ENCODE results near the gene KIF5A.
A peak's percentile ranks its signal among the peaks of the same experiment; 100 is the strongest.

KIF5A gene

DNA sequence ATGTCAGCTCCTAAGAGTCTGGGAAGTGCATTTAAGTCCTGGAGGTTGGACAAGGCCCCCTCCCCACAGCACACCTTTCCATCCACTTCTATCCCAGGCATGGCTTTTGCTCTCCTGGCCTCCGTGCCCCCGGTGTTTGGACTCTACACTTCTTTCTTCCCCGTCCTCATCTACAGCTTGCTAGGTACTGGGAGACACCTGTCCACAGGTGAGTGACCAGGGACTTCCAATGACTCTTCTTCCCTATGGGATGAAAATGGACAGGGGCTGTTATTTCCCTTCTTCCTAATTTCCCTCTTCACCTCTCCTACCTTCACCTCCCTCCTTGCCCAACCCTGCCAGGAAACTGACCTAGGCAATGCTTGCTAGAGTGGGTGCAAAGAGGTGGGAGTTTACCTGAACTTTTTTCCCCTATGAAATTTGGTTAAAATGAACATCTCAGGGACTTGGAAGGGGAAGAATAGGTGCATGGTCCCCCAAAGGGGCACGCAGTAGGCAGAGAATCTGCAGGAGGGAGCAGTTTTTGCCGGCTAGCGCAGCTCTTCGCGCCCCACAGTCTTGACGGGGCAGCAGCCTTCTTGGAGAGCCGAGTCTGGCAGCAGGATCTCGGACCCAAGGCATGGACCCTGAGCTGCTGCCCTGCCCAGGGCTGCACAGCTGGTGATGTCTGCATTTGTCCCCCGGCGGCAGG, 70.5 kb downstream of the KIF5A start:
- Histone ChIP-seq H3K36me3 (ENCODE audit: control insufficient read depth, insufficient read depth, low read length, severe bottlenecking) (no peaks in the 10 kb centered on the region), H3K27me3 (replicated peaks; ENCODE audit: control insufficient read depth, insufficient read depth, low read length) (peaks cover 68% of the 10 kb centered on the region), H3K9ac (ENCODE audit: low read length) (no peak overlapping the region), H3K9me3 (ENCODE audit: control insufficient read depth, low read length) (no peaks in the 10 kb centered on the region), H3K4me1 (ENCODE audit: control insufficient read depth, insufficient read depth, low read length) (peaks cover 9% of the 10 kb centered on the region), H3K4me3 (ENCODE audit: low read length) (no peak overlapping the region)
- DNase-seq (ENCODE audit: low read depth), result no peak

GRCh38 chr12:57620936-57621496, 71.2 kb downstream of the KIF5A start:
- Histone ChIP-seq H3K9me3 (ENCODE audit: control insufficient read depth, low read length) (no peaks in the 10 kb centered on the region), H3K4me1 (ENCODE audit: control insufficient read depth, insufficient read depth, low read length) (peaks cover 9% of the 10 kb centered on the region), H3K27me3 (replicated peaks; ENCODE audit: control insufficient read depth, insufficient read depth, low read length) (peaks cover 73% of the 10 kb centered on the region), H3K36me3 (ENCODE audit: control insufficient read depth, insufficient read depth, low read length, severe bottlenecking) (no peaks in the 10 kb centered on the region), H3K9ac (ENCODE audit: low read length) (no peak overlapping the region), H3K4me3 (ENCODE audit: low read length) (peak overlapping the region; percentile 66)
- no peak for DNase-seq (ENCODE audit: low read depth)

- Histone ChIP-seq H3K4me3 (ENCODE audit: low read length) (peak overlapping the region; percentile 66), H3K36me3 (ENCODE audit: control insufficient read depth, insufficient read depth, low read length, severe bottlenecking) (no peaks in the 10 kb centered on the region)
These were observed 71.9 kb downstream of the KIF5A start for GRCh38 chr12:57621497-57622292.

GRCh38 chr12:57622293-57623245, 72.7 kb downstream of the KIF5A start:
- Histone ChIP-seq H3K9me3 (ENCODE audit: control insufficient read depth, low read length) (no peaks in the 10 kb centered on the region), H3K9ac (ENCODE audit: low read length) (no peak overlapping the region), H3K4me1 (ENCODE audit: control insufficient read depth, insufficient read depth, low read length) (peaks cover 6% of the 10 kb centered on the region), H3K4me3 (ENCODE audit: low read length) (no peak overlapping the region), H3K27me3 (replicated peaks; ENCODE audit: control insufficient read depth, insufficient read depth, low read length) (peaks cover 80% of the 10 kb centered on the region), H3K36me3 (ENCODE audit: control insufficient read depth, insufficient read depth, low read length, severe bottlenecking) (no peaks in the 10 kb centered on the region)
- no peak for DNase-seq (ENCODE audit: low read depth)

More at GRCh38 chr12:57621497-57622292, 71.9 kb downstream of the KIF5A start:
- Histone ChIP-seq H3K9me3 (ENCODE audit: control insufficient read depth, low read length) (no peaks in the 10 kb centered on the region), H3K27me3 (replicated peaks; ENCODE audit: control insufficient read depth, insufficient read depth, low read length) (peaks cover 76% of the 10 kb centered on the region), H3K4me1 (ENCODE audit: control insufficient read depth, insufficient read depth, low read length) (peaks cover 6% of the 10 kb centered on the region), H3K9ac (ENCODE audit: low read length) (no peak overlapping the region)
- DNase-seq (ENCODE audit: low read depth), result peak; percentile 81

DNA sequence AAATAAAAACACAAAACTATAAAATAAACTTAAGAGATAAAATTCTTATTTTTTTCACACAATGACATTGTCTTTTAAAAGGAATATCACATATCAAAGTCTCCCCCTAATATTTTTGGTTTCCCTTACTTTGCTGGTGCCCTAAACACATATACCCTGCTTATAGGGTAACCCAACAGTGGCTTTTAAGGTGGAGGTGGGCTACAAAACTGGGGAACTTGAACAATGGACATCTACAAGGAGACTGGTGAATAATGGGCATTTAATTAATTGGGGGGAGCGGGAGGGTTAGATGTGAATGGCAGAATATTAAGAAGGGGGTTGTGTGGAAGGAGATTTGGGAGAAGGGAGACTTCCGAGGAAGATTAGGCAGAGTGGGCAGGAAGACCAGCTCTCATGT, 73.5 kb downstream of the KIF5A start:
- H3K9me3 ChIP-seq (ENCODE audit: control insufficient read depth, low read length), result no peaks in the 10 kb centered on the region
- H3K4me1 ChIP-seq (ENCODE audit: control insufficient read depth, insufficient read depth, low read length), result peaks cover 6% of the 10 kb centered on the region
- no peak for DNase-seq (ENCODE audit: low read depth)
- H3K27me3 ChIP-seq (replicated peaks; ENCODE audit: control insufficient read depth, insufficient read depth, low read length), result peaks cover 86% of the 10 kb centered on the region
- no peaks in the 10 kb centered on the region for H3K36me3 ChIP-seq (ENCODE audit: control insufficient read depth, insufficient read depth, low read length, severe bottlenecking)
- no peak overlapping the region for H3K9ac ChIP-seq (ENCODE audit: low read length)
- H3K4me3 ChIP-seq (ENCODE audit: low read length), result no peak overlapping the region

GRCh38 chr12:57623811-57624390, 74.1 kb downstream of the KIF5A start:
- Histone ChIP-seq H3K27me3 (replicated peaks; ENCODE audit: control insufficient read depth, insufficient read depth, low read length) (peaks cover 91% of the 10 kb centered on the region), H3K9me3 (ENCODE audit: control insufficient read depth, low read length) (no peaks in the 10 kb centered on the region), H3K36me3 (ENCODE audit: control insufficient read depth, insufficient read depth, low read length, severe bottlenecking) (no peaks in the 10 kb centered on the region), H3K9ac (ENCODE audit: low read length) (no peak overlapping the region), H3K4me3 (ENCODE audit: low read length) (no peak overlapping the region), H3K4me1 (ENCODE audit: control insufficient read depth, insufficient read depth, low read length) (peaks cover 6% of the 10 kb centered on the region)
- DNase-seq (ENCODE audit: low read depth), result no peak

DNA sequence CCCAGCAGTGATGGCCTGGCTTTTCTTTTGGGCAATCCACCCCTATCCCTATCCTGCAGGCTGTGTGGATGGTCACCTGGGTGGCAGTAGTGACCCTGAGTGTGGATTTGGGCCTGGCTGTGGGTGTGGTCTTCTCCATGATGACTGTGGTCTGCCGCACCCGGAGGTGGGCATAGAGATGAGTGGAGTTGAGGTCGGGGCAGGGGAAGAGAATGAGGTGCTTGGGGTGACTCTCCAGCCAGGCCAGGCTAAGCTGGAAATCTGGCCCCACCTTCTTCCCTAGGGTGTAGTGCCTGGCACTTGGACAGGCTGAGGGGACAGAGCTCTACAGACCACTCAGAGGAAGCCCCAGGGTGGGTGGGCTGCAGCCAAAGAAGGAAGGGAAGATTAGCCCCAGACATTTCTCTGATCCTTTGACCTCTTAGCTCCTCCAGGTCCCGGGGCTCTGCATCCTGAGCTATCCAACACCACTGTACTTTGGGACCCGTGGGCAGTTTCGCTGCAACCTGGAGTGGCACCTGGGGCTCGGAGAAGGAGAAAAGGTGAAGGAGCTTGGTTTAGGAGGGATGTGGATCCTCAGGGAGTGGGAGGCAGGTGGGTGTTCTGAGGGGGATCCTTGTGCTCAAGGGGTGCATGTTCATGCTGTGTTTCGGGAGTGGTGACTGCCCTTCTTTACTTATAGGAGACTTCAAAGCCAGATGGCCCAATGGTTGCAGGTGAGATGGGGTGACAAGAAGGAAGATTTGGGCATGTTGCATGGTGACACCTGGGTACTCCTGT, 74.8 kb downstream of the KIF5A start:
- DNase-seq (ENCODE audit: low read depth), result no peak
- H3K9ac ChIP-seq (ENCODE audit: low read length), result no peak overlapping the region
- H3K4me3 ChIP-seq (ENCODE audit: low read length), result no peak overlapping the region
- no peaks in the 10 kb centered on the region for H3K9me3 ChIP-seq (ENCODE audit: control insufficient read depth, low read length)
- no peaks in the 10 kb centered on the region for H3K36me3 ChIP-seq (ENCODE audit: control insufficient read depth, insufficient read depth, low read length, severe bottlenecking)
- H3K27me3 ChIP-seq (replicated peaks; ENCODE audit: control insufficient read depth, insufficient read depth, low read length), result peaks cover 87% of the 10 kb centered on the region
- H3K4me1 ChIP-seq (ENCODE audit: control insufficient read depth, insufficient read depth, low read length), result peaks cover 6% of the 10 kb centered on the region

- no peaks in the 10 kb centered on the region for H3K9me3 ChIP-seq (ENCODE audit: control insufficient read depth, low read length)
- no peak overlapping the region for H3K4me3 ChIP-seq (ENCODE audit: low read length)
- no peak for DNase-seq (ENCODE audit: low read depth)
- peaks cover 85% of the 10 kb centered on the region for H3K27me3 ChIP-seq (replicated peaks; ENCODE audit: control insufficient read depth, insufficient read depth, low read length)
- H3K4me1 ChIP-seq (ENCODE audit: control insufficient read depth, insufficient read depth, low read length), result peaks cover 6% of the 10 kb centered on the region
- no peaks in the 10 kb centered on the region for H3K36me3 ChIP-seq (ENCODE audit: control insufficient read depth, insufficient read depth, low read length, severe bottlenecking)
- no peak overlapping the region for H3K9ac ChIP-seq (ENCODE audit: low read length)
These were observed 75.6 kb downstream of the KIF5A start for GRCh38 chr12:57625261-57626032.

DNA sequence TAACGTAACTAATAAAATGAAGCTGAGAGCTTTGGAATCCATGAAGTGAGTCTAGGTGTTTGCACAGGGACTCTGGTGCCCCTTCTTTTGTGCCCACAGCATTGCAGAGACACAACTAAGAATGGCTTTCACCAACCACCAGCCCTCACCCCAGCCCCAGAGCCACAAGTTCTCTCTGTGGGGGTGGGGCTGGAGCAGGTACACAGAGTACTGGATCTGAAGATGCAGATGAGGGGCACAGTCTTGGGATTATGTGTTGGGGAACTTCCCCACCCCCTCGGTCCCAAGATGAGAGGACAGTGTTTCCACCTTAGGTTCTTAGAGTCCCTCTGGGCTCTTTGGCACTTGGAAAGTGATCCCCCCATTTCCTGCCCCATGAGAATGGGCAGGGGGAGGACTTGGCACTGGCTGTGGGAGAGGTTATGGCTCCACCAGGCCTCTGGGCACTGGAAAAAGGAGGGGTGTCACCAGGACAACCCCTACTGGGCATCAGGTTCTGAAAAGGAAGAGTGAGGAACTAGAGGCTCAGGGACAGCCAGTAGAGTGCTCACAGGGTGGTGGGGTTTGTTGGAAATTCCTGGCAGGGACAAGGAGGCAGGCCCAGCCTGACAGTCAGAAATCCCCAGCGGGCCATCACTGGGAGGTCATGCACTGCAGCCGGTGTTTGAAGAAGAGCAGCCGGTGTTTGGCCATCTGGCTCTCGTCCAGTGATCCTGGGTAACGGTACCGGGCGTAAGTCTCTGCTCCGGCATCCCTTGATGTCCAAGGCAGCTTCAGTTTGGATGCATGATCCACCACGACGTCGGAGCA, 76.5 kb downstream of the KIF5A start:
- peaks cover 3% of the 10 kb centered on the region for H3K4me1 ChIP-seq (ENCODE audit: control insufficient read depth, insufficient read depth, low read length)
- no peak overlapping the region for H3K4me3 ChIP-seq (ENCODE audit: low read length)
- peaks cover 85% of the 10 kb centered on the region for H3K27me3 ChIP-seq (replicated peaks; ENCODE audit: control insufficient read depth, insufficient read depth, low read length)
- no peak overlapping the region for H3K9ac ChIP-seq (ENCODE audit: low read length)
- no peaks in the 10 kb centered on the region for H3K9me3 ChIP-seq (ENCODE audit: control insufficient read depth, low read length)
- no peak for DNase-seq (ENCODE audit: low read depth)
- no peaks in the 10 kb centered on the region for H3K36me3 ChIP-seq (ENCODE audit: control insufficient read depth, insufficient read depth, low read length, severe bottlenecking)
